OCI-LY7 (cell line): ENCODE data around the gene TRABD2B. TPM values are rescaled to one million over a fixed set of nuclear protein-coding genes. Genes with fewer than 3 reads are reported as not detected.

Experiments used
- BruUV-seq: library from RNA; stranded (reverse); fragments of 400-500 nt; replicated peaks from 2 replicates; lab custom pipeline; 2021; lab: Mats Ljungman, UMichigan
- CTCF ChIA-PET: fragments of 300-600 bp; sonication (Branson Sonifier 250); formaldehyde crosslinking; loops from one replicate; lab custom pipeline; 2022; ENCODE audit warnings: antibody characterized with exemption; ENCODE audit not compliant: unreplicated experiment; lab: Charles Lee
- POLR2A ChIA-PET: fragments of 300-600 bp; sonication (Branson Sonifier 250); formaldehyde crosslinking; loops from one replicate; lab custom pipeline; 2022; ENCODE audit warnings: antibody characterized with exemption; lab: Charles Lee
- DNase-seq: peaks from one replicate; pipeline ENCODE4 v3.0.0-alpha.2; 2015; ENCODE audit warnings: low spot score
- H2AFZ ChIP-seq: fragments of 200-600 bp; sonication (generic), shearing (Covaris generic); 2 replicates; pipeline ENCODE4 v1.6.1; 2014; ENCODE audit warnings: mild to moderate bottlenecking, antibody characterized with exemption, low read length, moderate library complexity
- H3K27ac ChIP-seq: fragments of 200-600 bp; sonication (generic); 2 replicates; pipeline ENCODE4 v1.5.1; 2014; ENCODE audit warnings: mixed run types, low read depth, mild to moderate bottlenecking, moderate library complexity, low read length, inconsistent platforms; ENCODE audit not compliant: poor library complexity, severe bottlenecking
- H3K36me3 ChIP-seq: fragments of 200-600 bp; sonication (generic); 2 replicates; pipeline ENCODE4 v1.6.1; 2014; ENCODE audit warnings: mild to moderate bottlenecking, antibody characterized with exemption, low read length, moderate library complexity, mixed read lengths; ENCODE audit not compliant: insufficient read depth
- H3K4me1 ChIP-seq: fragments of 200-600 bp; sonication (generic); 2 replicates; pipeline ENCODE4 v1.5.1; 2014; ENCODE audit warnings: mild to moderate bottlenecking, low read length; ENCODE audit not compliant: insufficient read depth, poor library complexity, severe bottlenecking
- H3K4me2 ChIP-seq: fragments of 200-600 bp; sonication (generic); 2 replicates; pipeline ENCODE4 v1.6.1; 2014; ENCODE audit warnings: mild to moderate bottlenecking, low read length
- H3K4me3 ChIP-seq: fragments of 200-600 bp; sonication (generic); 2 replicates; pipeline ENCODE4 v1.5.1; 2014; ENCODE audit warnings: mild to moderate bottlenecking, low read depth, low read length; ENCODE audit not compliant: poor library complexity, severe bottlenecking
- H3K79me2 ChIP-seq: fragments of 200-600 bp; sonication (generic); 2 replicates; pipeline ENCODE4 v1.6.1; 2016; ENCODE audit warnings: low read depth, mild to moderate bottlenecking, low read length, moderate library complexity, mixed read lengths; ENCODE audit not compliant: insufficient read depth
- H3K9me2 ChIP-seq: fragments of 200-600 bp; sonication (generic); 2 replicates; pipeline ENCODE4 v1.6.1; 2016; ENCODE audit warnings: mild to moderate bottlenecking, low read length, mixed read lengths; ENCODE audit not compliant: insufficient read depth
- H3K9me3 ChIP-seq: fragments of 200-600 bp; sonication (generic); 2 replicates; pipeline ENCODE4 v1.6.1; 2014; ENCODE audit warnings: mild to moderate bottlenecking, mixed run types, low read length, mixed read lengths
- H4K20me1 ChIP-seq: fragments of 200-600 bp; sonication (generic); 2 replicates; pipeline ENCODE4 v1.6.1; 2014; ENCODE audit warnings: mild to moderate bottlenecking, antibody characterized with exemption, low read length, moderate library complexity, mixed read lengths; ENCODE audit not compliant: insufficient read depth
- CTCF ChIP-seq: fragments of 200-600 bp; sonication (generic); conservative IDR thresholded peaks from 2 replicates; pipeline ENCODE4 v1.5.1; 2014; ENCODE audit warnings: mild to moderate bottlenecking, antibody characterized with exemption, low read length, moderate library complexity, mixed read lengths
- EZH2phosphoT487 ChIP-seq: fragments of 200-600 bp; sonication (generic); IDR thresholded peaks from 2 replicates; pipeline ENCODE4 v1.6.1; 2018; ENCODE audit warnings: low read depth, borderline replicate concordance, mild to moderate bottlenecking, mixed run types, antibody characterized with exemption, low read length, moderate library complexity, mixed read lengths
- intact Hi-C: fragments of 100-400 bp; cut with micrococcal nuclease; formaldehyde crosslinking; loops from one replicate; pipeline ENCODE4 v1.10.0; 2022; ENCODE audit not compliant: unreplicated experiment
- total RNA-seq, 2 experiments: library from RNA; depleted of rRNA in 1 of 2; stranded (reverse); fragments of >200 nt in 1 of 2; shearing (Covaris generic) in 1 of 2; gene quantifications; 2 replicates each; pipeline ENCODE4 v1.2.3, GENCODE V29; 2014 to 2022

The TRABD2B gene
- total RNA-seq, 2 experiments from 2014 or later: not detected

DNA sequence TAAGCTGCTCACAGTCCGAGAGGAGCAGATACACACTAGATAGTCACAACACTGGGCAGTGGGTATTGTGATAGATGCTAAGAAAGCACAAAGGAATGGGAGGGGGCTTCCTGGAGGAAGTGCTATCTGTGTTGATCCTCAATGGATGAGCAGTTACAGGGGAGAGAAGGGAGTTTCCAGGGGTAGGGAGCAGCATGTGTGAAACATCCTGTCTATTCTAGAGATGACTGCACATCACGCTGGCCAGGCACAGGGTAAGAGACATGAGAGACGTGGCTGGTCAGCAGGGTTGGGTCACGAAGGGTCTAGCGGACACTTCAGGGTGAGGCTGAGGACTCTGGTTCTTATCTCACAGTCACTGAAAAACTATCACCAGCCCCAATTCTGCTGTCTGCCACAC, 235.2 kb downstream of the TRABD2B start:
- Histone ChIP-seq H4K20me1 (no peaks in the 10 kb centered on the region), H3K4me2 (no peak overlapping the region), H3K36me3 (no peaks in the 10 kb centered on the region), H3K4me1 (no peaks in the 10 kb centered on the region), H3K9me2 (no peaks in the 10 kb centered on the region), H3K79me2 (no peaks in the 10 kb centered on the region), H3K27ac (no peak overlapping the region), H3K4me3 (no peak overlapping the region), H3K9me3 (no peaks in the 10 kb centered on the region), H2AFZ (no peak overlapping the region)
- intact Hi-C loops: no loop called here
- CTCF ChIA-PET: no interaction called here
- BruUV-seq: no TSS peak
- POLR2A ChIA-PET: no interaction called here
- DNase-seq: no peak
- no peak for TF ChIP-seq CTCF

DNA sequence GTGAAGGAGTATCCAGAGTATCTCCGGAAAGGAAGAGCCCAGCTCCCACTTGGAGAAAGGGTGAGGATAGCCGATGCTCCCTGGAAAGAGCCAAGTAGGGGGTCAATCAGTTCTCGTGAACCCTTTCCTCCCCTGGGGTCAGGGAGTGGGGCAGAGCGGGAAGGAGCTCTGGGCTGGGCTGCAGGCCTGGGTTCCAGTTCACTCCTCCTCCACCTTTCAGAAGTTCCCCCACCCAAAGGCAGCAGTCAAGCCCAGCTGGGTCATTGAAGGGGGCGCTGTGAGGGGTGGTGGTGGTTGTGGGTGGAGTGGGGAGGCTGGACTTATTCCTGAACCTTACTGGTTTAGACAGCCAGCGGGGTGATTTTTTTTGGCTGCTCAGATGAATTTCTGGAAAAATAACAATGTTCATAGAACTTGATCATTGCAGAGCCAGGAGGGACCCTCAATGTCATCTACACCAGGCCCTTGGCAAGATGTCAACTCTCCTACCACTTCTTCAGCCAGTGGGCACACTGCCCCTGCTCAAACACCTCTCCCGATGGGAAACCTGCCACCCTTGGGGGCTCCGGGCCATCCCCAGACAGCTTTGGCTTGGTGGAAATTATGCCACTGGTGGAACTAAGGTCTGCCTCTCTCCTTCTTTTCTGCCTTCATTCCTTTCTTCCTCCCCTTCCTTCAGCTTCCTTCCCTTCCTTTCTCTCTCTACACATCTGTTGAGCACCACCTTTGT, 235.8 kb downstream of the TRABD2B start:
- Histone ChIP-seq H3K9me3 (no peaks in the 10 kb centered on the region), H3K36me3 (no peaks in the 10 kb centered on the region), H2AFZ (no peak overlapping the region), H4K20me1 (no peaks in the 10 kb centered on the region), H3K27ac (no peak overlapping the region), H3K79me2 (no peaks in the 10 kb centered on the region), H3K4me3 (no peak overlapping the region), H3K9me2 (no peaks in the 10 kb centered on the region), H3K4me2 (no peak overlapping the region), H3K4me1 (no peaks in the 10 kb centered on the region)
- POLR2A ChIA-PET: no interaction called here
- no TSS peak for BruUV-seq
- TF ChIP-seq CTCF (no peak), EZH2phosphoT487 (no peak)
- DNase-seq: no peak
- CTCF ChIA-PET: no interaction called here
- intact Hi-C loops: no loop called here

DNA sequence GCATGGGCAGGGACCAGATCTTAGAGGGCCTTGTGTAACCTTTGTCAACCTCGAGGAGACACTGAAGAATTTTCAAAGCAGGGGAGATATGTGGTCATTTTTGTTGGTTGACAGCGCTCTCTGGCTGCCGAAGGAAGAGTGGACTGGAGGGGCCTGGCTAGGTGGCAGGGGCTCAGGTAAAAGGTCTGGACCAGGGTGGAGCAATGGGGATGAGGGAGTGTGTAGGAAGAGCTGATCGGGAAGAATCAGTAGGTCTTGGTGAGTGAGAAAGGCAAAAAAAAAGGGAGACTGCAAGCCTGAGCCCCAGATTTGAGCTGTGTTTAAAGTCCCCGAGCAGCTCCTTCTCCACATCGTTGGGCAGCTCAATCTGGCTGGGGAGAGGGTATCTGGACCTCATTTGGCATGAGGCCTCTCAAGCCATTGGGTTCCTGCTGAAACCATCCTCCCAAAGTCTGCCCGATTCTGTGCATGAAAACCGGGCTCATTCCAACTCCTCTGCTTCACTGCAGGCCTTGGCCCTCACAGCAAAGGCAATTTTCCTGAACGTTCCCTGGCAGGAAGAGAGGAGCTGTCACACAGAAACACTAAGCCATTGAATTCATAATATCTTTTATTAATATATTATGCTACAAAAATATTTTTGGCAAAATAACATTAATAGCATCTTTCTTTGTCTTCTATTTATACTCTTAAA, 237.1 kb downstream of the TRABD2B start:
- CTCF ChIA-PET: no interaction called here
- intact Hi-C loops: no loop called here
- POLR2A ChIA-PET: no interaction called here

More for the DNA sequence above, 237.1 kb downstream of the TRABD2B start:
- no peaks in the 10 kb centered on the region for H3K36me3 ChIP-seq
- TF ChIP-seq CTCF: no peak
- no peak overlapping the region for H3K27ac ChIP-seq
- H3K4me1 ChIP-seq: no peaks in the 10 kb centered on the region
- H3K9me2 ChIP-seq: no peaks in the 10 kb centered on the region
- BruUV-seq: no TSS peak
- no peak for DNase-seq
- H2AFZ ChIP-seq: no peak overlapping the region
- H3K79me2 ChIP-seq: no peaks in the 10 kb centered on the region
- no peak overlapping the region for H3K4me3 ChIP-seq
- H3K4me2 ChIP-seq: no peak overlapping the region
- no peaks in the 10 kb centered on the region for H3K9me3 ChIP-seq
- no peaks in the 10 kb centered on the region for H4K20me1 ChIP-seq
